Natural killer cell treated with Interleukin-12 subunit alpha and Interleukin-12 subunit beta and Interleukin-15 and Interleukin-18, amount 100 ng/mL, for 72 hours (primary cell): ENCODE measurements around the gene SLC7A7. TPM values are rescaled to one million over a fixed set of nuclear protein-coding genes. Genes with fewer than 3 reads are reported as not detected.
"Not testable (repeated sequence)": the region's sequence is repeated elsewhere in the genome, so short reads cannot be mapped to it uniquely, and the experiment has no call there.

Source experiments
- ATAC-seq, 2 donors: fragments of 150-1000 bp; cut with Tn5 transposase in 1 of 2; sonication (Bioruptor Pico), chemical (Tn5 transposase) in 1 of 2; 2 replicates each; pipeline ENCODE4 v1.10.0; 2021
- DNase-seq: peaks from one replicate; pipeline ENCODE4 v3.0.0; 2022; ENCODE audit warnings: low spot score
- H3K27ac Mint-ChIP-seq, 2 donors: 1 replicate in 1 of 2; 2 replicates in 1 of 2; pipeline ENCODE4 v1.8.0; 2022; ENCODE audit warnings: mixed read lengths in 2 of 2, mild to moderate bottlenecking in 1 of 2, moderate library complexity in 1 of 2
- H3K27me3 Mint-ChIP-seq, 2 donors: 1 replicate in 1 of 2; 2 replicates in 1 of 2; pipeline ENCODE4 v1.8.0; 2022; ENCODE audit warnings: mixed read lengths in 2 of 2
- H3K36me3 Mint-ChIP-seq: one replicate; pipeline ENCODE4 v1.8.0; 2022; ENCODE audit warnings: mixed read lengths
- H3K4me1 Mint-ChIP-seq, 2 donors: 1 replicate in 1 of 2; 2 replicates in 1 of 2; pipeline ENCODE4 v1.8.0; 2022; ENCODE audit warnings: low read depth in 2 of 2, mixed read lengths in 2 of 2, mild to moderate bottlenecking in 1 of 2
- H3K4me3 Mint-ChIP-seq: one replicate; pipeline ENCODE4 v1.8.0; 2022; ENCODE audit warnings: mixed read lengths
- H3K9me3 Mint-ChIP-seq: 2 replicates; pipeline ENCODE4 v1.8.0; 2022; ENCODE audit warnings: mixed read lengths
- total RNA-seq, 2 donors: library from RNA; stranded (reverse); gene quantifications; one replicate each; pipeline ENCODE4 v1.2.3, GENCODE V29; 2022

Gene SLC7A7
- total RNA-seq = under 1 TPM; 0.36 to 0.59 TPM

DNA sequence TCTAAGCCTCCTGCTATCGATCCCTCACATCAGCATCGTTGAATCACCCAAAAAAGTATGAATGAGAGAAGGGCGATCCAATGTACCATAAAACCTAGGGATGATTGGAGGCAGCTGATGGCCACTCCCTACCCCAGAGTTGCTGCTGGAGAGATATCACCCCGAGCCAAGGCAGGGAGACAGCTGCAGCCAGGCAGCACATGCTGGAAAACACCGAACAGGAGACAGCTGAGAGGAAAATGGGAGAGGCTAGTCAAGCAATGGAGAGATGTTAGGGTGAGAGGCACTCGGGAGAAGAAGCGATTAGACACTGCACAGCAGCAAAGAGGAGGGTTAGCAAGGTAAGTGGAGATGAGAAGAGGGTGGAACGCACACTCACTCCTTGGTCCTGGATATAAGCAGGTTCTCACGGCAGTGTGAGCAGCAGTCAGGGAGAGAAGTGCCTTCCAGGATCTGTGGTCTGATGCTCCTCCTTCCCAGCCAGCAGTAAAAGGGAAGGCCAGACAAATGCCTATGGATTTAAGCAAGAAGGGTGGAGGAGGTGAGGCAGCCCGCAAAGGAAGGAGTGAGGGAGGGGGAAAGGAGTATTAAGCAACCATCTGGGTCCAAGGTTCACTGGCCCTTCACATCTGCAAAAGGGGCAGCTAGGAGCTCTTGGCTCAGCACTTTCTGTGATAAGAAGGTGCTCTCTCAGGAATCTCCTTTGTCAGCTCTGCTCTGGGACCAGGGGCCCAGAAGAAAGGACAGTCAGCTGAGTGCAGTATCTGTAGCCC, at the start of gene SLC7A7:
Gene SLC7A7, minus strand, starts transcription at position 495 of the 773 bp plus-strand sequence. CDS start 2,037 bp downstream, outside the sequence.
- H3K9me3 Mint-ChIP-seq = no peaks in the 10 kb centered on the region
- DNase-seq (no peak), ATAC-seq (peak in 1 of 2 donors; percentile 26)
- no peak within 1 kb of the TSS for H3K27ac Mint-ChIP-seq
- H3K4me3 Mint-ChIP-seq = no peak within 1 kb of the TSS
- H3K27me3 Mint-ChIP-seq = peaks cover 20 to 21% of the 10 kb centered on the region in 2 donors
- no peaks in the 10 kb centered on the region for H3K36me3 Mint-ChIP-seq
- H3K4me1 Mint-ChIP-seq = peaks cover 0 to 3% of the 10 kb centered on the region in 2 donors

DNA sequence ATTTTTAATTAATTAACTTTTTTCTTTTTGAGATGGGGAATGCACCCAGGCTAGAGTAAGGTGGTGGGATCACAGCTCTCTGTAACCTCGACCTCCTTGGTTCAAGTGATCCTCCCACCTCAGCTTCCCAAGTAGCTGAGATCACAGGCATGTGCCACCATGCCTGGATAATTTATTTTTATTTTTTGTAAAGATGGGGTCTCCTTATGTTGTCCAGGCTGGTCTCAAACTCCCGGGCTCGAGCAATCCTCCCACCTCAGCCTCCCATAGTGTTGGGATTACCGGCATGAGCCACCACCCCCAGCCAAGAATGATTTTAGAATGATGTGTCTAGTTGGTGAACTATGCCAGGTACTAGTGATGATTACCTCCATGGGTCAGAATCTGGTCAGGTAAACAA, 49.7 kb upstream of the SLC7A7 start:
- Mint-ChIP-seq H3K4me1 (no peaks in the 10 kb centered on the region), H3K27me3 (peaks cover 12 to 15% of the 10 kb centered on the region in 2 donors), H3K36me3 (peaks cover 9% of the 10 kb centered on the region), H3K4me3 (no peak overlapping the region), H3K9me3 (no peaks in the 10 kb centered on the region), H3K27ac (no peak overlapping the region)
- DNase-seq = no peak
- no peak for ATAC-seq

DNA sequence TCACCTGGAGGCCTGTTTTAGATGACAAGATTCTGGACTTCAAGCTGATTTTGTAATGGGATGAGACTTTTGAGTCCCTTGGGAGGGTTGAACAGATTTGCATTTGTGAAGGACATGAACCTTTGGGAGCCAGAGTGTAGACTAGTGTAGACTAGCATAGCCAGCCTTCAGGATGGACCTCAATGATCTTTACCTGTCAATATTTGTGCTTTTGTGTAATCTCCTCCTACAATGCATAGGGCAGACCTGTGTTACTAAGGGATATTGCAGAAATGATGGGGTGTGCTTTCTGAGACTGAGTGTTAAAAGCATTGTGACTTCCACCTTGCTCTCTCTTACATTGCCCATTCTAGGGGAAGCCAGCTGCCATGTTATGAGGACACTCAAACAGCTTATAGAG, 46.4 kb upstream of the SLC7A7 start:
- Mint-ChIP-seq H3K9me3 (no peaks in the 10 kb centered on the region), H3K27ac (no peak overlapping the region), H3K27me3 (peaks cover 25 to 31% of the 10 kb centered on the region in 2 donors), H3K4me3 (no peak overlapping the region), H3K4me1 (peaks cover 9 to 11% of the 10 kb centered on the region in 2 donors), H3K36me3 (peaks cover 9% of the 10 kb centered on the region)
- DNase-seq (no peak), ATAC-seq (no peak)

DNA sequence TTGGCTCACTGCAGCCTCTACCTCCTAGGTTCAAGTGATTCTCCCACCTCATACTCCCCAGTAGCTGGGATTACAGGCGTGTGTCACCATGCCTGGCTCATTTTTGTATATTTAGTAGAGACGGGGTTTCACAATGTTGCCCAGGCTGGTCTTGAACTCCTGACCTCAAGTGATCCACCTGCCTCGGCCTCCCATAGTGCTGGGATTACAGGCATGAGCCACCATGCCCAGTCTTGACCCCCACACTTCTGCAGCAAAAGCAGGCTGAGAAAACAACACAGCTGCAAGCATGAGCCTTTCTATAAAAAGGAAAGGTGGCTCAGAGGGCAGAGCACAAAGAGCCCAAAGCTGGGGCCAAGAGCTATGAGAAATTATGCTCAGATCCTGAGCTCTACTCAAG, 45.1 kb upstream of the SLC7A7 start:
- H3K27ac Mint-ChIP-seq, H3K9me3 Mint-ChIP-seq, DNase-seq, H3K4me3 Mint-ChIP-seq, ATAC-seq: not testable (repeated sequence)
- Mint-ChIP-seq H3K27me3 (peaks cover 33 to 42% of the 10 kb centered on the region in 2 donors), H3K4me1 (peaks cover 13 to 16% of the 10 kb centered on the region in 2 donors), H3K36me3 (peaks cover 16% of the 10 kb centered on the region)

DNA sequence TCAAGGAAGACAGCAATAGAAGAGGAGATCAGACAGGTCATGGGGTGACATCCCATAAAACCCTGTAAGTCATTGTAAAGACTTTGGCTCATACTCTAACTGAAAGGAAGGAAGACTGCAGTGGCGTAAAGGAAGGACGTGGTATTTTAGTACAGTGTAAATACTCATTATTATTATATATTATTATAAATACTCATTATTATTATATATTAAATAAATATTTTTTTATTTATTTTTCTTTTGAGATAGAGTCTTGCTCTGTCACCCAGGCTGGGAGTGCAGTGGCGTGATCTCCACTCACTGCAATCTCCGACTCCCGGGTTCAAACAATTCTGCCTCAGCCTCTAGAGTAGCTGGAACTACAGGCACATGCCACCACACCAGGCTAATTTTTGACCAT, 41.2 kb upstream of the SLC7A7 start:
- ATAC-seq = no peak
- Mint-ChIP-seq H3K27ac (no peak overlapping the region), H3K4me3 (no peak overlapping the region), H3K36me3 (peaks cover 8% of the 10 kb centered on the region), H3K4me1 (peaks cover 22 to 26% of the 10 kb centered on the region in 2 donors), H3K27me3 (peaks cover 20 to 34% of the 10 kb centered on the region in 2 donors), H3K9me3 (no peaks in the 10 kb centered on the region)
- DNase-seq = no peak

DNA sequence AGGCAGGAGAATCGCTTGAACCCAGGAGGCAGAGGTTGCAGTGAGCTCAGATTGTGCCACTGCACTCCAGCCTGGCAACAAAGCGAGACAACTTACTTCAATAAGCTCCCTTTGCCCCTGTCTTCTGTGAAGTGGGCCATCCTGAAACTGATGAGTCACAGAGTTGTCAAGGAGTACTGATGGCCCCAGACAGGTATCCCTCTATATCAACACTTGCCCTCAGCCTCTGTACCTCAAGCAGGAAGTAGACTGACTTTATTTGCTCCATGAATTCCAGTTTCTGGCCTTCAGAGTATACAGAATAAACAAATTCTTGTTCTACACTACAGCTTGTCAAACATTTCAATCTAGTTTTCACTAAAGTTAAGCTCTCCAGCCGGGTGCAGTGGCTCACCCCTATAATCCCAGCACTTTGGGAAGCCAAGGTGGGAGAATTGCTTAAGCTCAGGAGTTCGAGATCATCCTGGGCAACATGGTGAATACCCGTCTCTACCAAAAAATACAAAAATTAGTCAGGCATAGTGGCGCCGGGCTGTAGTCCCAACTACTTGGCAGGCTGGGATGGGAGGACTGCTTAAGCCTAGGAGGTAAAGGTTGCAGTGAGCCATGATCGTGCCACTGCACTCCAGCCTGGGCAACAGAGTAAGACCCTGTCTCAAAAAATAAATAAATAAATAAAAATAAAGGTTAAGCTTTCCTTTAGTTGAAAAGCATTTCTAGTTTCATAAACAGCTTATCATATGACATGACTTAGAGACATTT, 39.9 kb upstream of the SLC7A7 start:
- Mint-ChIP-seq H3K27me3 (peaks cover 18 to 30% of the 10 kb centered on the region in 2 donors), H3K27ac (no peak overlapping the region), H3K9me3 (no peaks in the 10 kb centered on the region), H3K36me3 (peaks cover 7% of the 10 kb centered on the region), H3K4me1 (peaks cover 28 to 32% of the 10 kb centered on the region in 2 donors), H3K4me3 (no peak overlapping the region)
- ATAC-seq = no peak
- DNase-seq = no peak

DNA sequence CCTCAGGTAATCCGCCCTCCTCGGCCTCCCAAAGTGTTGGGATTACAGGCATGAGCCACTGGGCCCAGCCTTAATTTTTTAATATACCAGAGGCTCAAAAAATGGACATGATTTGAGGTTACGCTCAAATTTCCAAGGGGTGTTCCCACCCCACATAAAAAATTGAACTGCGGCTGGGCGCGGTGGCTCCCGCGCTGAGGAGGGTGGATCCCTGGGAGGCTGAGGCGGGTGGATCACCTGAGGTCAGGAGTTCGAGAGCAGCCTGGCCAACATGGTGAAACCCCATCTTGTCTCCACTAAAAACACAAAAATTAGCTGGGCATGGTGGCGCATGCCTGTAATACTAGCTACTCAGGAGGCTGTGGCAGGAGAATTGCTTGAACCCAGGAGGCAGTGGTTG, 39.1 kb upstream of the SLC7A7 start:
- H3K27ac Mint-ChIP-seq, H3K36me3 Mint-ChIP-seq, ATAC-seq, DNase-seq, H3K4me3 Mint-ChIP-seq, H3K9me3 Mint-ChIP-seq: not testable (repeated sequence)
- Mint-ChIP-seq H3K4me1 (peaks cover 30 to 32% of the 10 kb centered on the region in 2 donors), H3K27me3 (peaks cover 18 to 30% of the 10 kb centered on the region in 2 donors)

DNA sequence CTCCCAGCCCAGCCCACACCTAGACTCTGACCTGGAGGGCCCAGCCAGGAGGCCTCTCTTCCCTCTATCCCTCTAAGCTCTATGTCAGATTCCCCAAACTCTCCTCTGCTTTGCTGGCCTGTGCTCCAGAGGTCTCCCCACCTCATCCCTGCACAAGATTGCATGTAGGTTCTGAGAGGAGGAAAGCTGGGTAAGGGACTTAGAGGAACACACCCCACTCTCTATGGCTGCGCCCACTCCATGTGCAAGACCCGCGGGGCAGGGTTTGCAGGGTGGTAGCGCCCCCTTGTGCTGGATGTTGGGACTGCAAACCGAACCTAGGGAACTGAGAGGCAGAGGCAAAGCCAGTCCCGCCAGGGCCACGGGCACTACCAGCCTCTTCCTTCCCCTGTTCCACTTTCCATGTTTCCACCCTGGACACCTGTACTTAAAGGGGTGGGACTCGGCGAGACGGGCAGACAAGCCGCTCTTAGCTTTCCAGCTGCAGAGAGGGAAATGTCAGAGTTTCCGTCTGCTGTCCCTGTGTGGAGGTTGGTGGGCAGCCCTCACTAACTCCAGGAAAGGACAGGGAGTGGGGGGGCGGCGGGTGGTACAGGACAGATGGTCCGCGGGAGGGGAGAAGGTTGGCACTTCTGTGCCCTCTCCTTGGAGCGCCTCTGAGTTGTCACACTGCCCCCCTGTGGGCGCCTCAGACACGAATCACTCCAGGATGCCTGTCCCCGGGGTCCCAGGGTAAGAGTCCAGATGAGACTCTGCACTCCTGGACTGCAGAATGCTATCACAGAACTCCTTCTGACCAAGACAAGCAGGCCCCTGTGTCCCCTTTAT, 37.9 kb upstream of the SLC7A7 start:
- Mint-ChIP-seq H3K9me3 (no peaks in the 10 kb centered on the region), H3K36me3 (peaks cover 7% of the 10 kb centered on the region), H3K27me3 (peaks cover 20 to 29% of the 10 kb centered on the region in 2 donors), H3K4me3 (peak overlapping the region; percentile 79), H3K4me1 (peaks cover 25 to 30% of the 10 kb centered on the region in 2 donors), H3K27ac (peak overlapping the region; percentile 86 to 89)
- DNase-seq = peak; percentile 88
- ATAC-seq = peak; percentile 70 to 73

DNA sequence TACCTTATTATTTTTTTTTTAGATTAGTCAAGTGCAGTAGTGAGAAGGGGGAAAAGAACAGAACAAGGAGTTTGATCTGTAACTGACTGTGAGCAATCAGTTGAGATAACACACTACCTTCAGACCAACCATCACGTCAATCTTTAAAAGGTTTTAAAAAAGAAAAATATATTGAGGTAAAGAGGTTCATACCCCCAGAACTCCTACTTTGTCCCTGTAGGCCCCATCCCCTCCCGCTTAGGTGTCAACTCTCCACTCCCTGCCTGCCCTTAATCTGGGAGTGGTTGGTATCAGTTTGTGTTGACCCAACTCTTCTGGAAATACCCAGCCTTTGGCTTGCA, 37.3 kb upstream of the SLC7A7 start:
- no peak for DNase-seq
- Mint-ChIP-seq H3K27ac (peak overlapping the region; percentile 86 to 89), H3K9me3 (no peaks in the 10 kb centered on the region), H3K4me1 (peaks cover 20 to 27% of the 10 kb centered on the region in 2 donors), H3K4me3 (peak overlapping the region; percentile 79), H3K27me3 (peaks cover 18 to 23% of the 10 kb centered on the region in 2 donors), H3K36me3 (peaks cover 7% of the 10 kb centered on the region)
- no peak for ATAC-seq

DNA sequence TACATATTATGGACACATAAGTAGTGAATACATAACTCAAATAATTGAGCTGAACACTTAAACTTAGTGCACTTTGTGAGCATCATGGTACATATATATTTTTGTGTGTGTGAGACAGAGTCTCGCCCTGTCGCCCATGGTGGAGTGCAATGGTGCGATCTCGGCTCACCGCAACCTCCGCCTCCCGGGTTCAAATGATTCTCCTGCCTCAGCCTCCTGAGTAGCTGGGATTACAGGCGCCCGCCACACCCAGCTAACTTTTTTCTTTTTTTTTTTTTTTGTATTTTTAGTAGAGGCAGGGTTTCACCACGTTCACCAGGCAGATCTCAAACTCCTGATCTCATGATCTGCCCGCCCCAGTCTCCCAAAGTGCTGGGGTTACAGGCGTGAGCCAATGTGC, 36.9 kb upstream of the SLC7A7 start:
- DNase-seq, H3K4me3 Mint-ChIP-seq, ATAC-seq, H3K9me3 Mint-ChIP-seq, H3K36me3 Mint-ChIP-seq: not testable (repeated sequence)
- Mint-ChIP-seq H3K27me3 (peaks cover 14 to 19% of the 10 kb centered on the region in 2 donors), H3K4me1 (peaks cover 20 to 27% of the 10 kb centered on the region in 2 donors), H3K27ac (peak overlapping the region; percentile 75 to 89)

DNA sequence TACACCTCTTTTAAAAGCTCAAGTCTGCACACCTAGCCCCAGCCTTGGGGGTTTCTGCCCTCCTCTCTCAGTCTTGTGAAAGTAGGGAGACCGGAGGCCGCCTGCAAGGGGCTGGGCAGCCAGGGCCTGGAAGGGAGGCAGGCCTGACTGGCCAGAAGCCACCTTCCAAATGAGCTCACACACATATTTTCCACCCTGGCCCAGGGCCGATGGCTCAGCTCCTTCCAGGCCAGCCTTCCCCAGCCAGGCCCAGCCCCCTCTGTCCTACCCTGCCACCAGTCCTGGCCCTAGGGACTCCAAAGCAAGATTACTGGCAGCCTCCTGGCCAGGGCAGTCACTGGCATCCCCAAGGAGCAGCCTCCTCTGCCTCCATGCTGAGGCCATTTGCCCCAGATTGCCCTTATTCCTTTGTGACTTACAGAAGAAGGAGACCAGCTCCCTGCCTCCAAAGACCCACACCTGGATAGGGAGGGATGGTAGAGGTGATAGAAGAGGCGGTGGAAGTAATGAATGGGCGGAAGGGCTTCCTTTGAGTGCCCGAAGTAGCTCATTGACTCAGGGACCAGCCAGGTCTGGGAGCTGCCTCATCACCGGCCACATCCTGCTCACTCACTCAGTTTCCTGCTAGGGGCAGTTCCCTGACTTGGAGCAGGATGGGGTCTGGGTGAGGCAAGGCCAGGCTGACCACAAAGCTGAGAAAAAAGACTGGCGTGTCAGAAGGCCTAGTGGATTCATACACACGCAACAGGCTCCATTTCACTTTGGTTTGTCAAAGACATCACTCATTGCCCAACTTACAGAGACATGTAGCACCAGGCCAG, 35.9 kb upstream of the SLC7A7 start:
- DNase-seq (peak; percentile 92), ATAC-seq (peak; percentile 94 to 95)
- peak overlapping the region; percentile 75 to 89 for H3K27ac Mint-ChIP-seq
- peaks cover 12 to 18% of the 10 kb centered on the region in 2 donors for H3K27me3 Mint-ChIP-seq
- H3K36me3 Mint-ChIP-seq = peaks cover 3% of the 10 kb centered on the region
- peak overlapping the region; percentile 49 for H3K4me3 Mint-ChIP-seq
- no peaks in the 10 kb centered on the region for H3K9me3 Mint-ChIP-seq
- peaks cover 18 to 27% of the 10 kb centered on the region in 2 donors for H3K4me1 Mint-ChIP-seq

DNA sequence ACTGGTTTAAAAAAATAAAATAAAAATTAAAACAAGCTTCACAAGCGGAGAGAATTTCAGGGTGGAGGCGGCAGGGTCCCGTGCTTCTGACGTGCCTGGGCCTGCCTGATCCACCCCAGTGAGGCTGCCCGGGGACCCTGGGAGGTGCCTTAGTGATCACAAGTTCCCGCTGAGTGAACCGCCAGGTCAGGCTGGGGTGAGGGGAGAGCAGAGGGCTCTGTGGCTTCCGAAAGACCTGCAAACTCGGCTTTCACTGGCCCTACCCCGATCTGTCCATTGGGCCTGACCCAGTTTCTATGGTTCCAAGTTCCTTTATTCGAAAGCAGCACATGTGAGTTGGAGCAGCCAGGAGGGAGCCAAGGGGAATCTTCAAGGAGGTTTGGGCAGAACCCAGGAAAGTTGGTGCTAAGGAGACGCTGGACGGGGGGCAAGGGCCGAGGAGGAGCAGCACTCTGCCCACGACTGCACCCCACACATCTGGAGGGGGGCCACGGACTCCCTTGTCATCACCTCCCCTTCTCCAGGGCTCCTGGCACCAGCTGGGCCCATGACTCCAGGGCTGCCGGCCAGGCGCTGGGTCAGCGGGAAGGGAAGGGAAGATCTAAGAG, 34.1 kb upstream of the SLC7A7 start:
- Mint-ChIP-seq H3K36me3 (no peaks in the 10 kb centered on the region), H3K4me1 (peaks cover 16 to 26% of the 10 kb centered on the region in 2 donors), H3K4me3 (no peak overlapping the region), H3K27me3 (peaks cover 6 to 16% of the 10 kb centered on the region in 2 donors), H3K9me3 (no peaks in the 10 kb centered on the region), H3K27ac (peak overlapping the region in 1 of 2 donors; percentile 40)
- ATAC-seq = no peak
- DNase-seq = no peak
